HepG2 (cell line): ENCODE results near the gene CNNM4. TPM values are rescaled to one million over a fixed set of nuclear protein-coding genes. Genes with fewer than 3 reads are reported as not detected.

ENCODE experiments used
- FIP1L1 ChIP-seq: fragments of 200-400 bp; formaldehyde crosslinking; IDR thresholded peaks from 2 replicates; pipeline ENCODE4 v1.6.1; 2018; ENCODE audit warnings: low read depth, mild to moderate bottlenecking, low read length, moderate library complexity, borderline replicate concordance; ENCODE audit not compliant: insufficient read depth
- HMGA1 ChIP-seq: sonication (generic); formaldehyde crosslinking; conservative IDR thresholded peaks from 2 replicates; pipeline ENCODE4 v1.4.0; 2020; ENCODE audit warnings: missing genetic modification reagents
- KLF12 ChIP-seq: sonication (generic); formaldehyde crosslinking; IDR thresholded peaks from 2 replicates; pipeline ENCODE4 v1.4.0; 2020; ENCODE audit warnings: missing genetic modification reagents, borderline replicate concordance
- MATR3 ChIP-seq: sonication (generic); formaldehyde crosslinking; IDR thresholded peaks from 2 replicates; pipeline ENCODE4 v1.4.0; 2020; ENCODE audit warnings: missing genetic modification reagents
- MED8 ChIP-seq: sonication (generic); formaldehyde crosslinking; IDR thresholded peaks from 2 replicates; pipeline ENCODE4 v1.8.1; 2023; ENCODE audit warnings: mild to moderate bottlenecking, missing genetic modification reagents; ENCODE audit not compliant: insufficient replicate concordance
- MEIS2 ChIP-seq: sonication (generic); formaldehyde crosslinking; IDR thresholded peaks from 2 replicates; pipeline ENCODE4 v1.9.0; 2021; ENCODE audit warnings: mild to moderate bottlenecking, missing genetic modification reagents
- PRDM15 ChIP-seq: sonication (generic); formaldehyde crosslinking; IDR thresholded peaks from 2 replicates; pipeline ENCODE4 v1.4.0; 2020; ENCODE audit warnings: missing genetic modification reagents
- RFX1 ChIP-seq: fragments of 450-650 bp; IDR thresholded peaks from 2 replicates; pipeline ENCODE4 v1.6.1; 2017
- ZNF549 ChIP-seq: sonication (generic); formaldehyde crosslinking; IDR thresholded peaks from 2 replicates; pipeline ENCODE4 v1.5.0; 2020; ENCODE audit warnings: missing genetic modification reagents
- ZNF850 ChIP-seq: sonication (generic); formaldehyde crosslinking; conservative IDR thresholded peaks from 2 replicates; pipeline ENCODE4 v1.9.0; 2021; ENCODE audit warnings: mild to moderate bottlenecking, missing genetic modification reagents
- polyA plus RNA-seq, 8 experiments: library from polyadenylated mRNA; depleted of rRNA in 3 of 8; stranded (reverse) in 7 of 8; unstranded in 1 of 8; fragments of >200 nt; fragmentation: Illumina TruSeq in 4 of 8; extraction: Trizol in 4 of 8; gene quantifications; 2 replicates each; pipeline versions ENCODE4 v1.2.1 to v1.2.3, GENCODE V29; 2011 to 2016; ENCODE audit warnings: low read depth in 4 of 8, missing spikeins in 1 of 8, mixed read lengths in 1 of 8; ENCODE audit not compliant: insufficient read depth in 1 of 8
- total RNA-seq, 5 experiments: library from RNA; depleted of rRNA; stranded (reverse); fragments of >200 nt; fragmentation: Illumina TruSeq; extraction: Trizol; gene quantifications; 2 replicates each; pipeline ENCODE4 v1.2.3, GENCODE V29; 2016; ENCODE audit warnings: low read depth in 1 of 5
- TF ChIP-seq, protein P1 (sequence below): sonication (generic); formaldehyde crosslinking; IDR thresholded peaks from 2 replicates; pipeline ENCODE4 v1.4.0; 2020; ENCODE audit warnings: missing genetic modification reagents, borderline replicate concordance
- TF ChIP-seq, protein P2 (sequence below): IDR thresholded peaks from 2 replicates; pipeline ENCODE4 v1.6.1; 2018; ENCODE audit warnings: missing genetic modification reagents, mild to moderate bottlenecking, missing compliant biosample characterization
- TF ChIP-seq, protein P3 (sequence below): sonication (generic); formaldehyde crosslinking; IDR thresholded peaks from 2 replicates; pipeline ENCODE4 v1.5.1; 2020; ENCODE audit warnings: missing genetic modification reagents, mild to moderate bottlenecking, borderline replicate concordance
- TF ChIP-seq, protein P4 (sequence below): fragments of 450-650 bp; IDR thresholded peaks from 2 replicates; pipeline ENCODE4 v1.6.1; 2017; ENCODE audit warnings: mild to moderate bottlenecking

Gene CNNM4
- total and polyA plus RNA-seq, 2 of the 13 experiments (the other 11 are each of a cell fraction or from before 2014, with no cell fraction given), result 5.9 to 8.4 TPM

GRCh38 chr2:96815326-96816126 is 54.8 kb downstream of the CNNM4 start (continued):
- TF ChIP-seq, protein P1, sequence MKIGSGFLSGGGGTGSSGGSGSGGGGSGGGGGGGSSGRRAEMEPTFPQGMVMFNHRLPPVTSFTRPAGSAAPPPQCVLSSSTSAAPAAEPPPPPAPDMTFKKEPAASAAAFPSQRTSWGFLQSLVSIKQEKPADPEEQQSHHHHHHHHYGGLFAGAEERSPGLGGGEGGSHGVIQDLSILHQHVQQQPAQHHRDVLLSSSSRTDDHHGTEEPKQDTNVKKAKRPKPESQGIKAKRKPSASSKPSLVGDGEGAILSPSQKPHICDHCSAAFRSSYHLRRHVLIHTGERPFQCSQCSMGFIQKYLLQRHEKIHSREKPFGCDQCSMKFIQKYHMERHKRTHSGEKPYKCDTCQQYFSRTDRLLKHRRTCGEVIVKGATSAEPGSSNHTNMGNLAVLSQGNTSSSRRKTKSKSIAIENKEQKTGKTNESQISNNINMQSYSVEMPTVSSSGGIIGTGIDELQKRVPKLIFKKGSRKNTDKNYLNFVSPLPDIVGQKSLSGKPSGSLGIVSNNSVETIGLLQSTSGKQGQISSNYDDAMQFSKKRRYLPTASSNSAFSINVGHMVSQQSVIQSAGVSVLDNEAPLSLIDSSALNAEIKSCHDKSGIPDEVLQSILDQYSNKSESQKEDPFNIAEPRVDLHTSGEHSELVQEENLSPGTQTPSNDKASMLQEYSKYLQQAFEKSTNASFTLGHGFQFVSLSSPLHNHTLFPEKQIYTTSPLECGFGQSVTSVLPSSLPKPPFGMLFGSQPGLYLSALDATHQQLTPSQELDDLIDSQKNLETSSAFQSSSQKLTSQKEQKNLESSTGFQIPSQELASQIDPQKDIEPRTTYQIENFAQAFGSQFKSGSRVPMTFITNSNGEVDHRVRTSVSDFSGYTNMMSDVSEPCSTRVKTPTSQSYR (CRISPR knock-in tag), result peak; percentile 18; the same call in 1 of the 2 replicates
- TF ChIP-seq ZNF549 (CRISPR knock-in tag) (no peak), PRDM15 (CRISPR knock-in tag) (0 out of 2 replicates have a peak, but pooled peaks have one; percentile 34), MED8 (CRISPR knock-in tag) (no peak), MATR3 (CRISPR knock-in tag) (no peak), ZNF850 (CRISPR knock-in tag) (peak; percentile 80; the same call in 1 of the 2 replicates), HMGA1 (CRISPR knock-in tag) (no peak), KLF12 (CRISPR knock-in tag) (peak; percentile 87), MEIS2 (CRISPR knock-in tag) (peak; percentile 48; the same call in 1 of the 2 replicates), RFX1 (no peak), FIP1L1 (no peak)
- TF ChIP-seq, protein P2, sequence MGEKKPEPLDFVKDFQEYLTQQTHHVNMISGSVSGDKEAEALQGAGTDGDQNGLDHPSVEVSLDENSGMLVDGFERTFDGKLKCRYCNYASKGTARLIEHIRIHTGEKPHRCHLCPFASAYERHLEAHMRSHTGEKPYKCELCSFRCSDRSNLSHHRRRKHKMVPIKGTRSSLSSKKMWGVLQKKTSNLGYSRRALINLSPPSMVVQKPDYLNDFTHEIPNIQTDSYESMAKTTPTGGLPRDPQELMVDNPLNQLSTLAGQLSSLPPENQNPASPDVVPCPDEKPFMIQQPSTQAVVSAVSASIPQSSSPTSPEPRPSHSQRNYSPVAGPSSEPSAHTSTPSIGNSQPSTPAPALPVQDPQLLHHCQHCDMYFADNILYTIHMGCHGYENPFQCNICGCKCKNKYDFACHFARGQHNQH, result peak; percentile 59; the same call in 1 of the 2 replicates
- TF ChIP-seq, protein P3, sequence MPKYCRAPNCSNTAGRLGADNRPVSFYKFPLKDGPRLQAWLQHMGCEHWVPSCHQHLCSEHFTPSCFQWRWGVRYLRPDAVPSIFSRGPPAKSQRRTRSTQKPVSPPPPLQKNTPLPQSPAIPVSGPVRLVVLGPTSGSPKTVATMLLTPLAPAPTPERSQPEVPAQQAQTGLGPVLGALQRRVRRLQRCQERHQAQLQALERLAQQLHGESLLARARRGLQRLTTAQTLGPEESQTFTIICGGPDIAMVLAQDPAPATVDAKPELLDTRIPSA (CRISPR knock-in tag), result no peak
- TF ChIP-seq, protein P4, sequence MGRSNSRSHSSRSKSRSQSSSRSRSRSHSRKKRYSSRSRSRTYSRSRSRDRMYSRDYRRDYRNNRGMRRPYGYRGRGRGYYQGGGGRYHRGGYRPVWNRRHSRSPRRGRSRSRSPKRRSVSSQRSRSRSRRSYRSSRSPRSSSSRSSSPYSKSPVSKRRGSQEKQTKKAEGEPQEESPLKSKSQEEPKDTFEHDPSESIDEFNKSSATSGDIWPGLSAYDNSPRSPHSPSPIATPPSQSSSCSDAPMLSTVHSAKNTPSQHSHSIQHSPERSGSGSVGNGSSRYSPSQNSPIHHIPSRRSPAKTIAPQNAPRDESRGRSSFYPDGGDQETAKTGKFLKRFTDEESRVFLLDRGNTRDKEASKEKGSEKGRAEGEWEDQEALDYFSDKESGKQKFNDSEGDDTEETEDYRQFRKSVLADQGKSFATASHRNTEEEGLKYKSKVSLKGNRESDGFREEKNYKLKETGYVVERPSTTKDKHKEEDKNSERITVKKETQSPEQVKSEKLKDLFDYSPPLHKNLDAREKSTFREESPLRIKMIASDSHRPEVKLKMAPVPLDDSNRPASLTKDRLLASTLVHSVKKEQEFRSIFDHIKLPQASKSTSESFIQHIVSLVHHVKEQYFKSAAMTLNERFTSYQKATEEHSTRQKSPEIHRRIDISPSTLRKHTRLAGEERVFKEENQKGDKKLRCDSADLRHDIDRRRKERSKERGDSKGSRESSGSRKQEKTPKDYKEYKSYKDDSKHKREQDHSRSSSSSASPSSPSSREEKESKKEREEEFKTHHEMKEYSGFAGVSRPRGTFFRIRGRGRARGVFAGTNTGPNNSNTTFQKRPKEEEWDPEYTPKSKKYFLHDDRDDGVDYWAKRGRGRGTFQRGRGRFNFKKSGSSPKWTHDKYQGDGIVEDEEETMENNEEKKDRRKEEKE, result no peak
